ENCODE results near the gene ECI1.
A peak's percentile ranks its signal among the peaks of the same experiment; 100 is the strongest.

The ECI1 gene

GRCh38 chr16:2295056-2295798, 43.8 kb upstream of the ECI1 start:
- no peaks in the 10 kb centered on the region for H3K79me2 ChIP-seq (ENCODE audit: low read length)
- H3K9me2 ChIP-seq (replicated peaks; ENCODE audit: insufficient read depth, low read length), result no peaks in the 10 kb centered on the region
- H2AFZ ChIP-seq (ENCODE audit: low read length), result no peak overlapping the region
- no peak overlapping the region for H3K4me3 ChIP-seq (ENCODE audit: low read length)
- TF ChIP-seq EZH2 (optimal IDR thresholded peaks at IDR 0.05; ENCODE audit: low read depth, low read length), result no peak
- TF ChIP-seq CTCF (IDR thresholded peaks at IDR 0.05; ENCODE audit: low read length), result no peak
- TF ChIP-seq EZH2phosphoT487 (IDR thresholded peaks at IDR 0.05; ENCODE audit: low read length), result no peak
- no peak overlapping the region for H3K27ac ChIP-seq (ENCODE audit: low read length)
- no peaks in the 10 kb centered on the region for H3F3A ChIP-seq (ENCODE audit: insufficient read depth, low read length)
- no peaks in the 10 kb centered on the region for H3K9me3 ChIP-seq (replicated peaks; ENCODE audit: insufficient read depth, low read length)
- H4K20me1 ChIP-seq (ENCODE audit: insufficient read depth, low read length), result no peaks in the 10 kb centered on the region
- no peaks in the 10 kb centered on the region for H3K4me1 ChIP-seq (ENCODE audit: low read length)
- no peak overlapping the region for H3K4me2 ChIP-seq (ENCODE audit: low read depth, low read length)
- H3K27me3 ChIP-seq (replicated peaks; ENCODE audit: insufficient read depth, low read length), result peaks cover 62% of the 10 kb centered on the region
- peak; percentile 27 for DNase-seq
- H3K9ac ChIP-seq (ENCODE audit: low read length), result no peak overlapping the region
- H3K36me3 ChIP-seq (replicated peaks; ENCODE audit: insufficient read depth, low read length), result no peaks in the 10 kb centered on the region

- Histone ChIP-seq H3K4me1 (ENCODE audit: low read length) (no peaks in the 10 kb centered on the region), H3K4me2 (ENCODE audit: low read depth, low read length) (no peak overlapping the region), H3K79me2 (ENCODE audit: low read length) (no peaks in the 10 kb centered on the region), H3K9ac (ENCODE audit: low read length) (no peak overlapping the region), H3K9me2 (replicated peaks; ENCODE audit: insufficient read depth, low read length) (no peaks in the 10 kb centered on the region), H4K20me1 (ENCODE audit: insufficient read depth, low read length) (no peaks in the 10 kb centered on the region), H3K27ac (ENCODE audit: low read length) (no peak overlapping the region), H3K9me3 (replicated peaks; ENCODE audit: insufficient read depth, low read length) (no peaks in the 10 kb centered on the region), H3K36me3 (replicated peaks; ENCODE audit: insufficient read depth, low read length) (no peaks in the 10 kb centered on the region), H3F3A (ENCODE audit: insufficient read depth, low read length) (no peaks in the 10 kb centered on the region), H3K27me3 (replicated peaks; ENCODE audit: insufficient read depth, low read length) (peaks cover 58% of the 10 kb centered on the region), H3K4me3 (ENCODE audit: low read length) (no peak overlapping the region), H2AFZ (ENCODE audit: low read length) (no peak overlapping the region)
- no peak for DNase-seq
- TF ChIP-seq EZH2 (optimal IDR thresholded peaks at IDR 0.05; ENCODE audit: low read depth, low read length), result no peak
- no peak for TF ChIP-seq CTCF (IDR thresholded peaks at IDR 0.05; ENCODE audit: low read length)
- TF ChIP-seq EZH2phosphoT487 (IDR thresholded peaks at IDR 0.05; ENCODE audit: low read length), result no peak
These were observed 40.8 kb upstream of the ECI1 start for GRCh38 chr16:2292221-2292620.

GRCh38 chr16:2289282-2289681, 37.9 kb upstream of the ECI1 start:
- H3K27me3 ChIP-seq (replicated peaks; ENCODE audit: insufficient read depth, low read length), result peaks cover 71% of the 10 kb centered on the region
- H3K27ac ChIP-seq (ENCODE audit: low read length), result no peak overlapping the region
- no peaks in the 10 kb centered on the region for H3F3A ChIP-seq (ENCODE audit: insufficient read depth, low read length)
- no peaks in the 10 kb centered on the region for H4K20me1 ChIP-seq (ENCODE audit: insufficient read depth, low read length)
- DNase-seq, result no peak
- no peaks in the 10 kb centered on the region for H3K9me3 ChIP-seq (replicated peaks; ENCODE audit: insufficient read depth, low read length)
- no peaks in the 10 kb centered on the region for H3K36me3 ChIP-seq (replicated peaks; ENCODE audit: insufficient read depth, low read length)
- H3K9ac ChIP-seq (ENCODE audit: low read length), result no peak overlapping the region
- H3K79me2 ChIP-seq (ENCODE audit: low read length), result no peaks in the 10 kb centered on the region
- H3K9me2 ChIP-seq (replicated peaks; ENCODE audit: insufficient read depth, low read length), result no peaks in the 10 kb centered on the region
- no peaks in the 10 kb centered on the region for H3K4me1 ChIP-seq (ENCODE audit: low read length)
- no peak overlapping the region for H2AFZ ChIP-seq (ENCODE audit: low read length)
- H3K4me3 ChIP-seq (ENCODE audit: low read length), result no peak overlapping the region
- H3K4me2 ChIP-seq (ENCODE audit: low read depth, low read length), result no peak overlapping the region
- TF ChIP-seq EZH2phosphoT487 (IDR thresholded peaks at IDR 0.05; ENCODE audit: low read length) (no peak), CTCF (IDR thresholded peaks at IDR 0.05; ENCODE audit: low read length) (no peak), EZH2 (optimal IDR thresholded peaks at IDR 0.05; ENCODE audit: low read depth, low read length) (no peak)
